CD4-positive, alpha-beta T cell (primary cell): ENCODE data around the gene CHST2. TPM values are rescaled to one million over a fixed set of nuclear protein-coding genes. Genes with fewer than 3 reads are reported as not detected.

ENCODE experiments used
- ATAC-seq: fragments of 200-7000 bp; cut with Tn5 transposase; one replicate; pipeline ENCODE4 v1.10.0; 2022; ENCODE audit warnings: mild to moderate bottlenecking; ENCODE audit not compliant: poor library complexity
- CTCF ChIA-PET: fragments of 350-600 bp; sonication (Branson Sonifier 250); formaldehyde crosslinking; loops from one replicate; lab custom pipeline; 2021; ENCODE audit warnings: antibody characterized with exemption, inconsistent platforms; lab: Charles Lee
- POLR2A ChIA-PET: fragments of 350-600 bp; sonication (Branson Sonifier 250); formaldehyde crosslinking; loops from one replicate; lab custom pipeline; 2021; ENCODE audit warnings: antibody characterized with exemption, inconsistent platforms; lab: Charles Lee
- DNase-seq, 14 experiments: peaks; one replicate each; pipeline ENCODE4 v3.0.0-alpha.2; 2013 to 2020; ENCODE audit warnings: mixed read lengths in 2 of 14
- H3K27ac ChIP-seq, 2 donors: one replicate each; pipeline versions ENCODE4 v1.5.1 to v1.7.0; 2013; ENCODE audit warnings: low read length in 2 of 2, low read depth in 1 of 2, mild to moderate bottlenecking in 1 of 2
- H3K27me3 ChIP-seq, 2 experiments: 1 replicate in 1 of 2; 2 replicates in 1 of 2; pipeline versions ENCODE4 v1.6.1 to v1.7.0; 2013; ENCODE audit warnings: low read length in 2 of 2, control low read depth in 1 of 2, mild to moderate bottlenecking in 1 of 2, moderate library complexity in 1 of 2; ENCODE audit not compliant: insufficient read depth in 2 of 2, control insufficient read depth in 1 of 2
- H3K36me3 ChIP-seq: one replicate; pipeline ENCODE4 v1.6.1; 2013; ENCODE audit warnings: low read length, control low read depth; ENCODE audit not compliant: insufficient read depth
- H3K4me1 ChIP-seq: one replicate; pipeline ENCODE4 v1.6.1; 2013; ENCODE audit warnings: low read length, control low read depth; ENCODE audit not compliant: insufficient read depth
- H3K4me3 ChIP-seq: one replicate; pipeline ENCODE4 v1.5.1; 2013; ENCODE audit warnings: mild to moderate bottlenecking, low read length, moderate library complexity
- H3K9me3 ChIP-seq, 2 experiments: 1 replicate in 1 of 2; 2 replicates in 1 of 2; pipeline versions ENCODE4 v1.6.1 to v1.7.0; 2013; ENCODE audit warnings: low read length in 2 of 2, mild to moderate bottlenecking in 2 of 2, control low read depth in 1 of 2, moderate library complexity in 1 of 2; ENCODE audit not compliant: control insufficient read depth in 1 of 2, insufficient read depth in 1 of 2
- H3K27ac Mint-ChIP-seq: one replicate; pipeline ENCODE4 v1.8.0; 2020; ENCODE audit warnings: mixed read lengths
- H3K27me3 Mint-ChIP-seq: one replicate; pipeline ENCODE4 v1.8.0; 2021; ENCODE audit warnings: mixed read lengths
- H3K36me3 Mint-ChIP-seq: one replicate; pipeline ENCODE4 v1.8.0; 2021; ENCODE audit warnings: low read depth, mixed read lengths
- H3K4me1 Mint-ChIP-seq: one replicate; pipeline ENCODE4 v1.8.0; 2021; ENCODE audit warnings: low read depth, mixed read lengths
- H3K4me3 Mint-ChIP-seq: one replicate; pipeline ENCODE4 v1.8.0; 2020; ENCODE audit warnings: mild to moderate bottlenecking, mixed read lengths
- H3K9me3 Mint-ChIP-seq: one replicate; pipeline ENCODE4 v1.8.0; 2020; ENCODE audit warnings: mixed read lengths
- CTCF ChIP-seq: fragments of 200-600 bp; IDR thresholded peaks from one replicate; pipeline ENCODE4 v1.8.0; 2022; ENCODE audit warnings: antibody characterized with exemption, mild to moderate bottlenecking
- intact Hi-C, 2 experiments: fragments of 100-400 bp; cut with DNase I in 1 of 2; cut with micrococcal nuclease in 1 of 2; formaldehyde crosslinking; loops; one replicate each; pipeline versions ENCODE4 v1.15.1 to v1.9.0; 2023 to 2025; cut with DNase I, micrococcal nuclease
- total RNA-seq, 174 experiments: library from RNA in 2 of 174; stranded (reverse) in 2 of 174; gene quantifications; one replicate each; pipeline ENCODE4 v1.2.3 and lab custom pipeline; 2021 to 2026

The CHST2 gene
- total RNA-seq, 2 experiments from 2014 or later = 2.0 TPM

- intact Hi-C loops = loop anchor here in 1 of 2 experiments (5.0 kb wide), 1 partner anchor 41 kb away; no protein-coding TSS in a partner anchor
- H3K27ac Mint-ChIP-seq = peak overlapping the region; percentile 85
- no peak overlapping the region for H3K4me3 ChIP-seq
- no peaks in the 10 kb centered on the region for H3K27me3 Mint-ChIP-seq
- DNase-seq (no peak), ATAC-seq (no peak)
- no peak overlapping the region for H3K4me3 Mint-ChIP-seq
- H3K9me3 Mint-ChIP-seq = no peaks in the 10 kb centered on the region
- no peaks in the 10 kb centered on the region for H3K36me3 Mint-ChIP-seq
- peaks cover 90% of the 10 kb centered on the region for H3K4me1 Mint-ChIP-seq
- no peak for TF ChIP-seq CTCF
- ChIA-PET POLR2A (no interaction called here), CTCF (no interaction called here)
- no peaks in the 10 kb centered on the region for H3K36me3 ChIP-seq
- H3K27ac ChIP-seq = no peak overlapping the region
- H3K27me3 ChIP-seq = no peaks in the 10 kb centered on the region
- H3K9me3 ChIP-seq = no peaks in the 10 kb centered on the region
- peaks cover 51% of the 10 kb centered on the region for H3K4me1 ChIP-seq
These were observed 48.6 kb downstream of the CHST2 start for GRCh38 chr3:143167969-143168854.

- no peaks in the 10 kb centered on the region for H3K9me3 Mint-ChIP-seq
- ChIA-PET CTCF (no interaction called here), POLR2A (no interaction called here)
- ATAC-seq = no peak
- DNase-seq = no peak
- Histone ChIP-seq H3K27ac (no peak overlapping the region), H3K9me3 (no peaks in the 10 kb centered on the region), H3K4me3 (no peak overlapping the region), H3K27me3 (no peaks in the 10 kb centered on the region), H3K36me3 (no peaks in the 10 kb centered on the region), H3K4me1 (peaks cover 48% of the 10 kb centered on the region)
- H3K27ac Mint-ChIP-seq = peak overlapping the region; percentile 85
- H3K4me1 Mint-ChIP-seq = peaks cover 85% of the 10 kb centered on the region
- no peak overlapping the region for H3K4me3 Mint-ChIP-seq
- H3K27me3 Mint-ChIP-seq = no peaks in the 10 kb centered on the region
- no peak for TF ChIP-seq CTCF
- intact Hi-C loops = loop anchor here in 1 of 2 experiments (5.0 kb wide), 1 partner anchor 42 kb away; no protein-coding TSS in a partner anchor
- H3K36me3 Mint-ChIP-seq = no peaks in the 10 kb centered on the region
These were observed 49.3 kb downstream of the CHST2 start for GRCh38 chr3:143168855-143169192.

- Mint-ChIP-seq H3K36me3 (no peaks in the 10 kb centered on the region), H3K9me3 (no peaks in the 10 kb centered on the region), H3K27me3 (no peaks in the 10 kb centered on the region), H3K4me3 (peak overlapping the region; percentile 53), H3K27ac (peak overlapping the region; percentile 85), H3K4me1 (peaks cover 85% of the 10 kb centered on the region)
- Histone ChIP-seq H3K27ac (peak overlapping the region; percentile 46 to 61), H3K4me3 (no peak overlapping the region), H3K36me3 (no peaks in the 10 kb centered on the region), H3K9me3 (no peaks in the 10 kb centered on the region), H3K27me3 (no peaks in the 10 kb centered on the region), H3K4me1 (peaks cover 44% of the 10 kb centered on the region)
- intact Hi-C loops = loop anchor here in 1 of 2 experiments (2.0 kb wide), 1 partner anchor 49 kb away; no protein-coding TSS in a partner anchor
- TF ChIP-seq CTCF = no peak
- ChIA-PET CTCF (interaction anchor here (1.5 kb wide), 1 partner anchor 49 kb away, joined by 3 read pairs; no protein-coding TSS in a partner anchor), POLR2A (interaction anchor here (1.2 to 2.5 kb wide), 6 partner anchors 10 to 802 kb away, joined by 3 to 12 read pairs (median 6); partner anchors contain the start of genes CHST2 and DIPK2A)
- peak in 5 of 14 experiments; percentile 5 to 44 (median 30) for DNase-seq
- ATAC-seq = peak; percentile 9
These were observed 50.5 kb downstream of the CHST2 start for GRCh38 chr3:143170074-143170473.
